GM12873 (cell line): ENCODE measurements around the gene ATXN2L.

Experiments used
- TF ChIP-seq, protein P1 (sequence below): IDR thresholded peaks from 2 replicates; pipeline ENCODE4 v1.5.1; 2012; ENCODE audit warnings: low read depth, mild to moderate bottlenecking, moderate library complexity, low read length, control low read depth; ENCODE audit not compliant: insufficient read depth; ENCODE audit errors: missing control alignments

The ATXN2L gene

GRCh38 chr16:28824717-28824973, 1.8 kb downstream of the ATXN2L start:
- TF ChIP-seq, protein P1, sequence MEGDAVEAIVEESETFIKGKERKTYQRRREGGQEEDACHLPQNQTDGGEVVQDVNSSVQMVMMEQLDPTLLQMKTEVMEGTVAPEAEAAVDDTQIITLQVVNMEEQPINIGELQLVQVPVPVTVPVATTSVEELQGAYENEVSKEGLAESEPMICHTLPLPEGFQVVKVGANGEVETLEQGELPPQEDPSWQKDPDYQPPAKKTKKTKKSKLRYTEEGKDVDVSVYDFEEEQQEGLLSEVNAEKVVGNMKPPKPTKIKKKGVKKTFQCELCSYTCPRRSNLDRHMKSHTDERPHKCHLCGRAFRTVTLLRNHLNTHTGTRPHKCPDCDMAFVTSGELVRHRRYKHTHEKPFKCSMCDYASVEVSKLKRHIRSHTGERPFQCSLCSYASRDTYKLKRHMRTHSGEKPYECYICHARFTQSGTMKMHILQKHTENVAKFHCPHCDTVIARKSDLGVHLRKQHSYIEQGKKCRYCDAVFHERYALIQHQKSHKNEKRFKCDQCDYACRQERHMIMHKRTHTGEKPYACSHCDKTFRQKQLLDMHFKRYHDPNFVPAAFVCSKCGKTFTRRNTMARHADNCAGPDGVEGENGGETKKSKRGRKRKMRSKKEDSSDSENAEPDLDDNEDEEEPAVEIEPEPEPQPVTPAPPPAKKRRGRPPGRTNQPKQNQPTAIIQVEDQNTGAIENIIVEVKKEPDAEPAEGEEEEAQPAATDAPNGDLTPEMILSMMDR: no peak

GRCh38 chr16:28826141-28826540, 3.3 kb downstream of the ATXN2L start:
- TF ChIP-seq, protein P1: no peak

DNA sequence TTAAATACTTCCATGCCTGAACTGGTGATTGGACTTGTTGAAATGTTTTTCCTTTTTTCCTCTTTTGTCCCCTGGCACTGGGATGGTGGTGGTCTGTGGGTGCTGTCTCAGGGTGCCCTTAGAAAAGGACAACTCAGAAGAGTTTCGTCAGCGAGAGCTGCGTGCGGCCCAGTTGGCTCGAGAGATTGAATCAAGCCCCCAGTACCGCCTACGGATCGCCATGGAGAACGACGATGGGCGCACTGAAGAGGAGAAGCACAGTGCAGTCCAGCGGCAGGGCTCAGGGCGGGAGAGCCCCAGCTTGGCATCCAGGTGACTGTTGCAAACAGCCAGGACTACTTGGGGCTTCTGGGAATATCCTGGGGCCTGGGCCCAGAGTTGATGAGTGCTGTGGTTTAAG, 6.9 kb downstream of the ATXN2L start:
- TF ChIP-seq, protein P1: no peak

GRCh38 chr16:28830531-28830930, 7.7 kb downstream of the ATXN2L start:
- TF ChIP-seq, protein P1: no peak

DNA sequence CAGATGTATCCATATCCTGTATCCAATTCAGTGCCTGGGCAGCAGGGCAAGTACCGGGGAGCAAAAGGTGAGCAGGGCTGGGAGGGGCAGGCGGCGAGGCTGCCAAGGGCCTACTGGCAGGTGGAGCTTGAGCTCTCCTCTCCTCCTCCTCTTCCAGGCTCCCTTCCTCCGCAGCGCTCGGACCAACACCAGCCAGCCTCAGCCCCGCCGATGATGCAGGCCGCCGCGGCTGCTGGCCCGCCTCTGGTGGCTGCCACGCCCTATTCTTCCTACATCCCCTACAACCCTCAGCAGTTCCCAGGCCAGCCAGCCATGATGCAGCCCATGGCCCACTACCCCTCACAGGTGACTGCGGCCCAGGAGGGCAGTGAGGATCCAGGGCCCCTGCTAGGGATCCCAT, 11.6 kb downstream of the ATXN2L start:
- TF ChIP-seq, protein P1: no peak

DNA sequence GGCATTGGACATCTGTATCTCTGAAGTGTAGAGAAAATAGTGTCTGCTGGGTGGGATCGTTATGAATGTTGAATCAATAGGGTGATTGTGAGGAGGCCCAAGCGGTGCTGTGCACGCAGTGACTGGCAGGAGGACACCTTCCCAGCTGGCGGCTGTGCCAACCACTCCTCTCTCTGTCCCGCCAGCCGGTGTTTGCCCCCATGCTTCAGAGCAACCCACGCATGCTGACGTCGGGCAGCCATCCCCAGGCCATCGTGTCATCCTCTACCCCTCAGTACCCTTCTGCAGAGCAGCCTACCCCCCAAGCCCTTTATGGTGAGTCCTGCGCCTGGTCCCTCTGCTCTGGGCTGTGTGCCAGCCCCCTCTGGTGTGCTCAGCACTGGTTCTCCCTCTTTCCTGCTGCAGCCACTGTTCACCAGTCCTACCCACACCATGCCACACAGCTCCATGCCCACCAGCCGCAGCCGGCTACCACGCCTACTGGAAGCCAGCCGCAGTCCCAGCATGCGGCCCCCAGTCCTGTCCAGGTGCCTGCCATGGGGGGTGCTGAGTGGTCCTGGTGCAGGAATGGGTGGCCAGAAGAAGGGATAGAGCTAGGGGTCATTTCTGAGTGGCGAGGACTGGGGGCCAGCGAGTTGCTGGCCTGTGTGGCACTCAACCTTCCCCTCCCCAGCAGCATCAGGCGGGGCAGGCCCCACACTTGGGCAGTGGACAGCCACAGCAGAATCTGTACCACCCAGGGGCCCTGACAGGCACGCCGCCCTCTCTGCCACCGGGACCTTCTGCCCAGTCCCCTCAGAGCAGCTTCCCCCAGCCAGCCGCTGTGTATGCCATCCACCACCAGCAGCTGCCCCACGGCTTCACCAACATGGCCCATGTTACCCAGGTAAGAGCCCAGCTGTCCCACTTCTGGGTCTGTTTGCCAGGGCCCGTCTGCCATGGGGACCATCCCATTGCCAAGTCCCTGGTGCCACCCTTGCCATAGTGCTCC, 12.4 kb downstream of the ATXN2L start:
- TF ChIP-seq, protein P1: no peak

- TF ChIP-seq, protein P1: no peak
Observed at GRCh38 chr16:28835864-28836760, 13.3 kb downstream of the ATXN2L start.
